Measurements from ENCODE around the gene GPC5.

GRCh38 chr13:91540158-91540736 is 141.8 kb downstream of the GPC5 start:
- TF ChIP-seq CTCF (IDR thresholded peaks at IDR 0.05; ENCODE audit: low read length), result no peak
- TF ChIP-seq EZH2 (IDR thresholded peaks at IDR 0.05; ENCODE audit: borderline replicate concordance, low read length), result no peak

Measured in OCI-LY1 (cell line).